Astrocyte (in vitro differentiated cells and primary cell): ENCODE measurements around the gene NPAS3.

Source experiments
- CTCF ChIP-seq: IDR thresholded peaks from 2 replicates; pipeline ENCODE4 v1.5.1; 2011; ENCODE audit warnings: low read depth, mild to moderate bottlenecking, inconsistent platforms, low read length, moderate library complexity; ENCODE audit not compliant: insufficient read depth
- EZH2 ChIP-seq: IDR thresholded peaks from 2 replicates; pipeline ENCODE4 v1.6.1; 2012; ENCODE audit warnings: mild to moderate bottlenecking, low read length, inconsistent platforms; ENCODE audit not compliant: insufficient read depth

GRCh38 chr14:33846100-33846824 lies 907.6 kb downstream of the NPAS3 start:
- TF ChIP-seq CTCF (no peak), EZH2 (no peak)
